Stomach (tissue), 4 donors: Measurements from ENCODE around the gene FNBP1.

Source experiments
- CTCF ChIP-seq, 7 experiments: fragments of 450-650 bp in 4 of 7; fragments of 200-600 bp in 3 of 7; sonication (generic) in 3 of 7; IDR thresholded peaks; one replicate each; pipeline ENCODE4 v1.5.1; 2016 to 2019; ENCODE audit warnings: antibody characterized with exemption in 7 of 7, control low read depth in 2 of 7, mild to moderate bottlenecking in 1 of 7
- POLR2A ChIP-seq, 4 donors: fragments of 450-650 bp; IDR thresholded peaks; one replicate each; pipeline ENCODE4 v1.6.1; 2016; ENCODE audit warnings: antibody characterized with exemption in 4 of 4, control low read depth in 2 of 4, mild to moderate bottlenecking in 1 of 4, moderate library complexity in 1 of 4
- POLR2AphosphoS5 ChIP-seq, 3 donors: sonication (generic); formaldehyde crosslinking; IDR thresholded peaks; one replicate each; pipeline ENCODE4 v1.6.1; 2016; ENCODE audit warnings: antibody characterized with exemption in 3 of 3

- TF ChIP-seq CTCF (IDR thresholded peaks at IDR 0.05): no peak
- TF ChIP-seq POLR2AphosphoS5 (IDR thresholded peaks at IDR 0.05): no peak
- no peak for TF ChIP-seq POLR2A (IDR thresholded peaks at IDR 0.05)
Observed at GRCh38 chr9:130053109-130053503, 10.1 kb upstream of the FNBP1 start.
